ENCODE data around the gene STH.
"Not testable (repeated sequence)": the region's sequence is repeated elsewhere in the genome, so short reads cannot be mapped to it uniquely, and the experiment has no call there.

The STH gene

DNA sequence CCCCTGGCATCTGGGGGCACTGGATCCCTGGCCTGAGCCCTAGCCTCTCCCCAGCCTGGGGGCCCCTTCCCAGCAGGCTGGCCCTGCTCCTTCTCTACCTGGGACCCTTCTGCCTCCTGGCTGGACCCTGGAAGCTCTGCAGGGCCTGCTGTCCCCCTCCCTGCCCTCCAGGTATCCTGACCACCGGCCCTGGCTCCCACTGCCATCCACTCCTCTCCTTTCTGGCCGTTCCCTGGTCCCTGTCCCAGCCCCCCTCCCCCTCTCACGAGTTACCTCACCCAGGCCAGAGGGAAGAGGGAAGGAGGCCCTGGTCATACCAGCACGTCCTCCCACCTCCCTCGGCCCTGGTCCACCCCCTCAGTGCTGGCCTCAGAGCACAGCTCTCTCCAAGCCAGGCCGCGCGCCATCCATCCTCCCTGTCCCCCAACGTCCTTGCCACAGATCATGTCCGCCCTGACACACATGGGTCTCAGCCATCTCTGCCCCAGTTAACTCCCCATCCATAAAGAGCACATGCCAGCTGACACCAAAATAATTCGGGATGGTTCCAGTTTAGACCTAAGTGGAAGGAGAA lies 13.5 kb downstream of the STH start:
- Histone ChIP-seq H4K20me1 (ENCODE audit: insufficient read depth, low read length) (no peaks in the 10 kb centered on the region), H3K27ac (ENCODE audit: low read length) (no peak overlapping the region), H3K27me3 (replicated peaks; ENCODE audit: insufficient read depth, low read length) (no peaks in the 10 kb centered on the region), H3K4me3 (ENCODE audit: low read length) (no peak overlapping the region), H3K4me1 (ENCODE audit: low read length) (no peaks in the 10 kb centered on the region), H3K9ac (ENCODE audit: low read length) (no peak overlapping the region), H3K36me3 (replicated peaks; ENCODE audit: insufficient read depth, low read length) (no peaks in the 10 kb centered on the region), H3F3A (ENCODE audit: insufficient read depth, low read length) (no peaks in the 10 kb centered on the region), H3K9me3 (replicated peaks; ENCODE audit: insufficient read depth, low read length) (no peaks in the 10 kb centered on the region), H3K9me2 (replicated peaks; ENCODE audit: insufficient read depth, low read length) (no peaks in the 10 kb centered on the region), H3K79me2 (ENCODE audit: low read length) (no peaks in the 10 kb centered on the region), H3K4me2 (ENCODE audit: low read depth, low read length) (no peak overlapping the region), H2AFZ (ENCODE audit: low read length) (no peak overlapping the region)
- no peak for TF ChIP-seq EZH2 (optimal IDR thresholded peaks at IDR 0.05; ENCODE audit: low read depth, low read length)
- TF ChIP-seq, protein P1, sequence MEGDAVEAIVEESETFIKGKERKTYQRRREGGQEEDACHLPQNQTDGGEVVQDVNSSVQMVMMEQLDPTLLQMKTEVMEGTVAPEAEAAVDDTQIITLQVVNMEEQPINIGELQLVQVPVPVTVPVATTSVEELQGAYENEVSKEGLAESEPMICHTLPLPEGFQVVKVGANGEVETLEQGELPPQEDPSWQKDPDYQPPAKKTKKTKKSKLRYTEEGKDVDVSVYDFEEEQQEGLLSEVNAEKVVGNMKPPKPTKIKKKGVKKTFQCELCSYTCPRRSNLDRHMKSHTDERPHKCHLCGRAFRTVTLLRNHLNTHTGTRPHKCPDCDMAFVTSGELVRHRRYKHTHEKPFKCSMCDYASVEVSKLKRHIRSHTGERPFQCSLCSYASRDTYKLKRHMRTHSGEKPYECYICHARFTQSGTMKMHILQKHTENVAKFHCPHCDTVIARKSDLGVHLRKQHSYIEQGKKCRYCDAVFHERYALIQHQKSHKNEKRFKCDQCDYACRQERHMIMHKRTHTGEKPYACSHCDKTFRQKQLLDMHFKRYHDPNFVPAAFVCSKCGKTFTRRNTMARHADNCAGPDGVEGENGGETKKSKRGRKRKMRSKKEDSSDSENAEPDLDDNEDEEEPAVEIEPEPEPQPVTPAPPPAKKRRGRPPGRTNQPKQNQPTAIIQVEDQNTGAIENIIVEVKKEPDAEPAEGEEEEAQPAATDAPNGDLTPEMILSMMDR (IDR thresholded peaks at IDR 0.05; ENCODE audit: low read length), result no peak
- DNase-seq, result no peak

DNA sequence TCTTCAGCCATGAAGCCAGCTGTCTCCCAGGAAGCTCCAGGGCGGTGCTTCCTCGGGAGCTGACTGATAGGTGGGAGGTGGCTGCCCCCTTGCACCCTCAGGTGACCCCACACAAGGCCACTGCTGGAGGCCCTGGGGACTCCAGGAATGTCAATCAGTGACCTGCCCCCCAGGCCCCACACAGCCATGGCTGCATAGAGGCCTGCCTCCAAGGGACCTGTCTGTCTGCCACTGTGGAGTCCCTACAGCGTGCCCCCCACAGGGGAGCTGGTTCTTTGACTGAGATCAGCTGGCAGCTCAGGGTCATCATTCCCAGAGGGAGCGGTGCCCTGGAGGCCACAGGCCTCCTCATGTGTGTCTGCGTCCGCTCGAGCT lies 14.1 kb downstream of the STH start:
- Histone ChIP-seq H3K27me3 (replicated peaks; ENCODE audit: insufficient read depth, low read length) (no peaks in the 10 kb centered on the region), H4K20me1 (ENCODE audit: insufficient read depth, low read length) (no peaks in the 10 kb centered on the region), H3K4me3 (ENCODE audit: low read length) (no peak overlapping the region), H3K4me1 (ENCODE audit: low read length) (no peaks in the 10 kb centered on the region), H3F3A (ENCODE audit: insufficient read depth, low read length) (no peaks in the 10 kb centered on the region), H3K9me2 (replicated peaks; ENCODE audit: insufficient read depth, low read length) (no peaks in the 10 kb centered on the region), H2AFZ (ENCODE audit: low read length) (no peak overlapping the region), H3K27ac (ENCODE audit: low read length) (no peak overlapping the region), H3K4me2 (ENCODE audit: low read depth, low read length) (no peak overlapping the region), H3K79me2 (ENCODE audit: low read length) (no peaks in the 10 kb centered on the region), H3K9ac (ENCODE audit: low read length) (no peak overlapping the region), H3K9me3 (replicated peaks; ENCODE audit: insufficient read depth, low read length) (no peaks in the 10 kb centered on the region), H3K36me3 (replicated peaks; ENCODE audit: insufficient read depth, low read length) (no peaks in the 10 kb centered on the region)
- DNase-seq, result no peak
- TF ChIP-seq, protein P1 (IDR thresholded peaks at IDR 0.05; ENCODE audit: low read length), result no peak
- TF ChIP-seq EZH2phosphoT487 (IDR thresholded peaks at IDR 0.05; ENCODE audit: low read length), result no peak
- TF ChIP-seq EZH2 (optimal IDR thresholded peaks at IDR 0.05; ENCODE audit: low read depth, low read length), result no peak

DNA sequence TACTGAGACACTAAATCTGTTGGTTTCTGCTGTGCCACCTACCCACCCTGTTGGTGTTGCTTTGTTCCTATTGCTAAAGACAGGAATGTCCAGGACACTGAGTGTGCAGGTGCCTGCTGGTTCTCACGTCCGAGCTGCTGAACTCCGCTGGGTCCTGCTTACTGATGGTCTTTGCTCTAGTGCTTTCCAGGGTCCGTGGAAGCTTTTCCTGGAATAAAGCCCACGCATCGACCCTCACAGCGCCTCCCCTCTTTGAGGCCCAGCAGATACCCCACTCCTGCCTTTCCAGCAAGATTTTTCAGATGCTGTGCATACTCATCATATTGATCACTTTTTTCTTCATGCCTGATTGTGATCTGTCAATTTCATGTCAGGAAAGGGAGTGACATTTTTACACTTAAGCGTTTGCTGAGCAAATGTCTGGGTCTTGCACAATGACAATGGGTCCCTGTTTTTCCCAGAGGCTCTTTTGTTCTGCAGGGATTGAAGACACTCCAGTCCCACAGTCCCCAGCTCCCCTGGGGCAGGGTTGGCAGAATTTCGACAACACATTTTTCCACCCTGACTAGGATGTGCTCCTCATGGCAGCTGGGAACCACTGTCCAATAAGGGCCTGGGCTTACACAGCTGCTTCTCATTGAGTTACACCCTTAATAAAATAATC lies 14.6 kb downstream of the STH start:
- no peaks in the 10 kb centered on the region for H3K27me3 ChIP-seq (replicated peaks; ENCODE audit: insufficient read depth, low read length)
- no peak overlapping the region for H3K27ac ChIP-seq (ENCODE audit: low read length)
- no peaks in the 10 kb centered on the region for H3K36me3 ChIP-seq (replicated peaks; ENCODE audit: insufficient read depth, low read length)
- H3K9me2 ChIP-seq (replicated peaks; ENCODE audit: insufficient read depth, low read length), result no peaks in the 10 kb centered on the region
- H3K4me2 ChIP-seq (ENCODE audit: low read depth, low read length), result no peak overlapping the region
- no peak for DNase-seq
- TF ChIP-seq EZH2phosphoT487 (IDR thresholded peaks at IDR 0.05; ENCODE audit: low read length), result no peak
- TF ChIP-seq, protein P1 (IDR thresholded peaks at IDR 0.05; ENCODE audit: low read length), result no peak
- no peak overlapping the region for H3K4me3 ChIP-seq (ENCODE audit: low read length)
- no peak overlapping the region for H3K9ac ChIP-seq (ENCODE audit: low read length)
- no peak overlapping the region for H2AFZ ChIP-seq (ENCODE audit: low read length)
- H3K79me2 ChIP-seq (ENCODE audit: low read length), result no peaks in the 10 kb centered on the region
- H4K20me1 ChIP-seq (ENCODE audit: insufficient read depth, low read length), result no peaks in the 10 kb centered on the region
- no peaks in the 10 kb centered on the region for H3K4me1 ChIP-seq (ENCODE audit: low read length)
- H3K9me3 ChIP-seq (replicated peaks; ENCODE audit: insufficient read depth, low read length), result no peaks in the 10 kb centered on the region
- no peaks in the 10 kb centered on the region for H3F3A ChIP-seq (ENCODE audit: insufficient read depth, low read length)

DNA sequence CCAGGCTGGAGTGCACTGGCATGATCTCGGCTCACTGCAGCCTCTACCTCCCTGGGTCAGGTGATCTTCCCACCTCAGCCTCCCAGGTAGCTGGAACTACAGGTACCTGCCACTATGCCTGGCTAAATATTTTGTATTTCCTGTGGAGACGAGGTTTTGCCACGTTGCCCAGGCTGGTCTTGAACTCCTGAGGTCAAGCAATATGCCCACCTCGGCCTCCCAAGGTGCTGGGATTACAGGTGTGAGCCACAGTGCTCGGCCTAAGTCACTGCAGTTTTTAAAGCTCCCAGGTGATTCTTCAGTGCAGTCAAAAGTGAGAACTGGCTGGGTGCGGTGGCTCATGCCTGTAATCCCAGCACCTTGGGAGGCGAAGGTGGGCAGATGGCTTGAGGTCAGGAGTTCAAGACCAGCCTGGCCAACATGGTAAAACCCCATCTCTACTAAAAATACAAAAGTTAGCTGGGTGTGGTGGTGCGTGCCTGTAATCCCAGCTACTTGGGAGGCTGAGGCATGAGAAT lies 20.4 kb downstream of the STH start:
- H3K9me2 ChIP-seq (replicated peaks; ENCODE audit: insufficient read depth, low read length); H3K9ac ChIP-seq (ENCODE audit: low read length); DNase-seq; H3K36me3 ChIP-seq (replicated peaks; ENCODE audit: insufficient read depth, low read length); H4K20me1 ChIP-seq (ENCODE audit: insufficient read depth, low read length); H3K4me3 ChIP-seq (ENCODE audit: low read length); H3K4me2 ChIP-seq (ENCODE audit: low read depth, low read length); H3K27ac ChIP-seq (ENCODE audit: low read length); H3K27me3 ChIP-seq (replicated peaks; ENCODE audit: insufficient read depth, low read length); H2AFZ ChIP-seq (ENCODE audit: low read length); H3K79me2 ChIP-seq (ENCODE audit: low read length); H3K9me3 ChIP-seq (replicated peaks; ENCODE audit: insufficient read depth, low read length); H3F3A ChIP-seq (ENCODE audit: insufficient read depth, low read length); H3K4me1 ChIP-seq (ENCODE audit: low read length): not testable (repeated sequence)
